ENCODE data around the gene SASH1.
A peak's percentile ranks its signal among the peaks of the same experiment; 100 is the strongest.

Gene SASH1

GRCh38 chr6:148521158-148521557 lies 178.5 kb downstream of the SASH1 start:
- DNase-seq (ENCODE audit: low read depth): no peak

GRCh38 chr6:148521586-148521985 lies 178.9 kb downstream of the SASH1 start:
- peak; percentile 85 for DNase-seq (ENCODE audit: low read depth)

- peak; percentile 72 for DNase-seq (ENCODE audit: low read depth)
Measured at GRCh38 chr6:148523048-148523447, 180.4 kb downstream of the SASH1 start.

- DNase-seq (ENCODE audit: low read depth): peak; percentile 10
Measured at GRCh38 chr6:148523551-148523950, 180.9 kb downstream of the SASH1 start.

- DNase-seq (ENCODE audit: low read depth): peak; percentile 66
Measured at GRCh38 chr6:148524471-148524882, 181.8 kb downstream of the SASH1 start.

- peak; percentile 80 for DNase-seq (ENCODE audit: low read depth)
Measured at GRCh38 chr6:148524976-148525375, 182.3 kb downstream of the SASH1 start.

GRCh38 chr6:148525453-148525852 lies 182.8 kb downstream of the SASH1 start:
- DNase-seq (ENCODE audit: low read depth): peak; percentile 94

GRCh38 chr6:148526145-148526544 lies 183.5 kb downstream of the SASH1 start:
- DNase-seq (ENCODE audit: low read depth): no peak

- peak; percentile 18 for DNase-seq (ENCODE audit: low read depth)
Measured at GRCh38 chr6:148528292-148528691, 185.7 kb downstream of the SASH1 start.

- DNase-seq (ENCODE audit: low read depth): no peak
Measured at GRCh38 chr6:148529010-148529409, 186.4 kb downstream of the SASH1 start.

- DNase-seq (ENCODE audit: low read depth): peak; percentile 67
Measured at GRCh38 chr6:148530394-148530953, 187.8 kb downstream of the SASH1 start.

- peak; percentile 22 for DNase-seq (ENCODE audit: low read depth)
Measured at GRCh38 chr6:148530976-148531375, 188.3 kb downstream of the SASH1 start.

GRCh38 chr6:148532698-148533097 lies 190.1 kb downstream of the SASH1 start:
- no peak for DNase-seq (ENCODE audit: low read depth)

GRCh38 chr6:148533309-148534107 lies 190.9 kb downstream of the SASH1 start:
- no peak for DNase-seq (ENCODE audit: low read depth)

GRCh38 chr6:148534871-148535270 lies 192.2 kb downstream of the SASH1 start:
- DNase-seq (ENCODE audit: low read depth): no peak

- DNase-seq (ENCODE audit: low read depth): no peak
Measured at GRCh38 chr6:148535381-148535780, 192.7 kb downstream of the SASH1 start.

GRCh38 chr6:148535976-148536375 lies 193.3 kb downstream of the SASH1 start:
- peak; percentile 9 for DNase-seq (ENCODE audit: low read depth)

- no peak for DNase-seq (ENCODE audit: low read depth)
Measured at GRCh38 chr6:148538261-148539190, 195.9 kb downstream of the SASH1 start.

GRCh38 chr6:148543540-148543939 lies 200.9 kb downstream of the SASH1 start:
- no peak for DNase-seq (ENCODE audit: low read depth)

GRCh38 chr6:148544421-148544820 lies 201.8 kb downstream of the SASH1 start:
- DNase-seq (ENCODE audit: low read depth): no peak

- DNase-seq (ENCODE audit: low read depth): no peak
Measured at GRCh38 chr6:148545901-148546300, 203.3 kb downstream of the SASH1 start.

GRCh38 chr6:148547110-148547509 lies 204.5 kb downstream of the SASH1 start:
- no peak for DNase-seq (ENCODE audit: low read depth)

Measured in amniotic epithelial cell (primary cell).